Ishikawa (cell line): ENCODE results near the gene BBIP1.

Source experiments
- CEBPB ChIP-seq: IDR thresholded peaks from 2 replicates; pipeline ENCODE4 v1.6.1; 2012
- CREB1 ChIP-seq: IDR thresholded peaks from 2 replicates; pipeline ENCODE4 v1.6.1; 2012; ENCODE audit warnings: low read depth
- EGR1 ChIP-seq: IDR thresholded peaks from 2 replicates; pipeline ENCODE4 v1.6.1; 2012
- EP300 ChIP-seq: IDR thresholded peaks from 2 replicates; pipeline ENCODE4 v1.6.1; 2012; ENCODE audit warnings: borderline replicate concordance
- FOXM1 ChIP-seq: IDR thresholded peaks from 2 replicates; pipeline ENCODE4 v1.6.1; 2012; ENCODE audit warnings: low read depth, borderline replicate concordance
- MAX ChIP-seq: IDR thresholded peaks from 2 replicates; pipeline ENCODE4 v1.6.1; 2012
- NFIC ChIP-seq: IDR thresholded peaks from 2 replicates; pipeline ENCODE4 v1.6.1; 2012
- RAD21 ChIP-seq: IDR thresholded peaks from 2 replicates; pipeline ENCODE4 v1.6.1; 2012; ENCODE audit warnings: low read depth
- REST ChIP-seq: IDR thresholded peaks from 2 replicates; pipeline ENCODE4 v1.6.1; 2012; ENCODE audit warnings: low read depth, mild to moderate bottlenecking
- TAF1 ChIP-seq: IDR thresholded peaks from 2 replicates; pipeline ENCODE4 v1.6.1; 2012; ENCODE audit warnings: low read depth, mild to moderate bottlenecking
- TCF12 ChIP-seq: IDR thresholded peaks from 2 replicates; pipeline ENCODE4 v1.6.1; 2012; ENCODE audit warnings: low read depth
- TEAD4 ChIP-seq: IDR thresholded peaks from 2 replicates; pipeline ENCODE4 v1.6.1; 2012
- USF1 ChIP-seq: IDR thresholded peaks from 2 replicates; pipeline ENCODE4 v1.6.1; 2012
- YY1 ChIP-seq: IDR thresholded peaks from 2 replicates; pipeline ENCODE4 v1.6.1; 2012; ENCODE audit warnings: low read depth
- ZBTB7A ChIP-seq: IDR thresholded peaks from 2 replicates; pipeline ENCODE4 v1.6.1; 2012; ENCODE audit warnings: low read depth

Gene BBIP1

GRCh38 chr10:110944792-110945396 lies 25.9 kb upstream of the BBIP1 start:
- TF ChIP-seq RAD21 (no peak), FOXM1 (no peak), USF1 (no peak), CREB1 (no peak), TCF12 (no peak), EGR1 (no peak), NFIC (no peak), TEAD4 (no peak)

GRCh38 chr10:110939419-110939818 lies 20.4 kb upstream of the BBIP1 start:
- no peak for TF ChIP-seq REST
- no peak for TF ChIP-seq ZBTB7A
- no peak for TF ChIP-seq TCF12
- no peak for TF ChIP-seq TEAD4
- TF ChIP-seq RAD21, result no peak
- TF ChIP-seq EGR1, result no peak
- TF ChIP-seq FOXM1, result no peak
- TF ChIP-seq YY1, result no peak
- no peak for TF ChIP-seq CEBPB
- no peak for TF ChIP-seq TAF1
- no peak for TF ChIP-seq USF1
- TF ChIP-seq NFIC, result no peak
- no peak for TF ChIP-seq EP300
- TF ChIP-seq MAX, result no peak
- TF ChIP-seq CREB1, result no peak

- TF ChIP-seq RAD21 (no peak), REST (no peak), NFIC (no peak), CREB1 (no peak)
Measured at GRCh38 chr10:110936757-110937156, 17.8 kb upstream of the BBIP1 start.

- TF ChIP-seq TAF1, result no peak
- TF ChIP-seq RAD21, result no peak
- TF ChIP-seq TEAD4, result no peak
- TF ChIP-seq MAX, result no peak
- no peak for TF ChIP-seq ZBTB7A
- no peak for TF ChIP-seq TCF12
- TF ChIP-seq CEBPB, result no peak
- TF ChIP-seq YY1, result no peak
- TF ChIP-seq EGR1, result no peak
- TF ChIP-seq FOXM1, result no peak
- TF ChIP-seq REST, result no peak
- TF ChIP-seq NFIC, result no peak
- no peak for TF ChIP-seq EP300
- TF ChIP-seq USF1, result no peak
Measured at GRCh38 chr10:110932505-110933180, 13.7 kb upstream of the BBIP1 start.
